ENCODE data around the gene ACACB. TPM values are rescaled to one million over a fixed set of nuclear protein-coding genes. Genes with fewer than 3 reads are reported as not detected.
A peak's percentile ranks its signal among the peaks of the same experiment; 100 is the strongest.

The ACACB gene
- total and polyA plus RNA-seq, 7 experiments from 2014 or later = 3.8 to 58.3 (median 30.9) TPM

DNA sequence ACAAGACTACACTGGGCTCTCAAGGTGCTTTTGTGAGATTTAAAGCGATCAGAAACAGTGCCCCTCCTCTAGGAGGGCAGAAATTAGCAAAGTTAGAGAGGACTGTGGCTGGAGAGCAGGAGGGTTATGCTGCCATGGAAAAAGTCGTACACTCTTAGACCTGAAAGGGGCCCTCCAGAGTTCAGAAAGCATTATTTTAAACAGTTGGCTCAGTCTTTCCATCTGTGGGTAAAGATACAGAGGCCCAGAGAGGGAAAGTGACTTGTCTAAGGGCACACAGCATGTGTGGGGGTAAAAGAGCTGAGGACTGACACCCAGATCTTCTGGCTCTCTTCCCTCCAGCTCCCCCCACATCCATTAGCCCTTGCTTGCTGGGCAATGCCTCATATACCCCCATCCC, 145.6 kb downstream of the ACACB start:
- DNase-seq (no peak), ATAC-seq (no peak)
- Mint-ChIP-seq H3K27ac (no peak overlapping the region), H3K4me1 (peaks cover 0 to 6% (median 0%) of the 10 kb centered on the region in 7 donors), H3K4me3 (no peak overlapping the region), H3K27me3 (no peaks in the 10 kb centered on the region), H3K9me3 (peaks cover 0 to 5% (median 0%) of the 10 kb centered on the region in 11 donors), H3K36me3 (peaks cover 0 to 52% (median 42%) of the 10 kb centered on the region in 5 donors)
- POLR2A ChIA-PET = no interaction called here
- Histone ChIP-seq H3K4me1 (ENCODE audit: control insufficient read depth in 2 of 2, insufficient read depth in 2 of 2, low read length in 2 of 2) (no peaks in the 10 kb centered on the region), H3K4me3 (ENCODE audit: low read length) (no peak overlapping the region), H3K27me3 (ENCODE audit: control insufficient read depth in 2 of 2, insufficient read depth in 2 of 2, low read length in 2 of 2) (no peaks in the 10 kb centered on the region), H3K9me3 (ENCODE audit: control insufficient read depth in 2 of 3, low read length in 3 of 3) (no peaks in the 10 kb centered on the region), H3K27ac (ENCODE audit: low read depth, low read length) (no peak overlapping the region), H3K36me3 (ENCODE audit: control insufficient read depth in 2 of 3, insufficient read depth in 3 of 3, low read length in 3 of 3) (peaks cover 0 to 51% (median 0%) of the 10 kb centered on the region in 3 experiments)
- intact Hi-C loops (cut with micrococcal nuclease) = no loop called here
- CTCF ChIA-PET = no interaction called here

GRCh38 chr12:109263439-109263838, 147.1 kb downstream of the ACACB start:
- Mint-ChIP-seq H3K27ac (no peak overlapping the region), H3K9me3 (peaks cover 0 to 5% (median 0%) of the 10 kb centered on the region in 11 donors), H3K4me3 (no peak overlapping the region), H3K4me1 (peaks cover 0 to 6% (median 0%) of the 10 kb centered on the region in 7 donors), H3K27me3 (no peaks in the 10 kb centered on the region), H3K36me3 (peaks cover 0 to 52% (median 39%) of the 10 kb centered on the region in 5 donors)
- ChIA-PET POLR2A (no interaction called here), CTCF (interaction anchor here (0.6 kb wide), 2 partner anchors 51 to 506 kb away, joined by 3 to 4 read pairs; no protein-coding TSS in a partner anchor)
- H3K27me3 ChIP-seq (ENCODE audit: control insufficient read depth in 2 of 2, insufficient read depth in 2 of 2, low read length in 2 of 2) = no peaks in the 10 kb centered on the region
- no peaks in the 10 kb centered on the region for H3K9me3 ChIP-seq (ENCODE audit: control insufficient read depth in 2 of 3, low read length in 3 of 3)
- no peak for DNase-seq
- H3K27ac ChIP-seq (ENCODE audit: low read depth, low read length) = no peak overlapping the region
- H3K4me1 ChIP-seq (ENCODE audit: control insufficient read depth in 2 of 2, insufficient read depth in 2 of 2, low read length in 2 of 2) = no peaks in the 10 kb centered on the region
- H3K36me3 ChIP-seq (ENCODE audit: control insufficient read depth in 2 of 3, insufficient read depth in 3 of 3, low read length in 3 of 3) = peaks cover 0 to 56% (median 0%) of the 10 kb centered on the region in 3 experiments
- ATAC-seq = no peak
- H3K4me3 ChIP-seq (ENCODE audit: low read length) = no peak overlapping the region
- intact Hi-C loops (cut with micrococcal nuclease) = no loop called here

DNA sequence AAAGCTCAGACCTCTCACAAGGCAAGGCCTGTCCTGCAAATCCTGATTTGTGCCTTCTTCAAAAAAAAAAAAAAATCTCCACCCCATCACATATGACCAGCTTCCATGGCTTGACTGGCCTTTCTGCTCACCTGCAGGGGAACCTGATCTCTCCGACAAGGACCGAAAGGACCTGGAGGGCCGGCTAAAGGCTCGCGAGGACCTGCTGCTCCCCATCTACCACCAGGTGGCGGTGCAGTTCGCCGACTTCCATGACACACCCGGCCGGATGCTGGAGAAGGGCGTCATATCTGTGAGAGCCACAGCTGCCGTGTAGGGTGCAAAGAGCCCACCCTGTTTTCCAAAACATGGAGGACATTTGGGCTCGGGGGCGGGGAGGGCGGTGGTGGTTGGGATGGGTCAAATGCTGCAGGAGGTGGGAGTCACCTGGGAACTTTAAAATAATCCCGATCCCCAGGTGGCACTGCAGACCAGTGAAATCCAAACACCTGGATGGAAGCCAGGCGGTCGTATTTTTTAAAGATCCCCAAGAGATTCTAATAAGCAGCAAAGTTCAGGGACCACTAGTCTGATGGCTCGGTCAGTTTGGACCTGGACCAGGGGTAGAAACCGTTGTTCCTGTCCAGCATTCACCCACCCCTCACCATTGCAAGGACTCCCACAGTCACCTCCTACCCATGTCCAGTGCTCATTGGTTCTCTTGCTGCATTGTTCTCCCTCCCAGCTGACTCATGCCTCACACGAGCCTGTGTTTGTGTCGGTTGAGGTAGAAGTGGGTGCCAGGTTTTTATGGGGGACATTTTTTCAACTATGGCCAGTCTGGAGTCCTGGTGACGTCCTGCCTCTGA, 147.9 kb downstream of the ACACB start:
- peaks cover 0 to 55% (median 39%) of the 10 kb centered on the region in 5 donors for H3K36me3 Mint-ChIP-seq

GRCh38 chr12:109264943-109265650, 148.7 kb downstream of the ACACB start:
- no peaks in the 10 kb centered on the region for H3K9me3 ChIP-seq (ENCODE audit: control insufficient read depth in 2 of 3, low read length in 3 of 3)
- Mint-ChIP-seq H3K9me3 (peaks cover 0 to 5% (median 1%) of the 10 kb centered on the region in 11 donors), H3K36me3 (peaks cover 0 to 49% (median 32%) of the 10 kb centered on the region in 5 donors), H3K4me3 (no peak overlapping the region), H3K4me1 (no peaks in the 10 kb centered on the region), H3K27ac (no peak overlapping the region), H3K27me3 (no peaks in the 10 kb centered on the region)
- ChIA-PET CTCF (no interaction called here), POLR2A (no interaction called here)
- H3K4me1 ChIP-seq (ENCODE audit: control insufficient read depth in 2 of 2, insufficient read depth in 2 of 2, low read length in 2 of 2) = no peaks in the 10 kb centered on the region
- H3K4me3 ChIP-seq (ENCODE audit: low read length) = no peak overlapping the region
- ATAC-seq = peak; percentile 20
- H3K36me3 ChIP-seq (ENCODE audit: control insufficient read depth in 2 of 3, insufficient read depth in 3 of 3, low read length in 3 of 3) = peaks cover 0 to 54% (median 0%) of the 10 kb centered on the region in 3 experiments
- H3K27ac ChIP-seq (ENCODE audit: low read depth, low read length) = no peak overlapping the region
- H3K27me3 ChIP-seq (ENCODE audit: control insufficient read depth in 2 of 2, insufficient read depth in 2 of 2, low read length in 2 of 2) = no peaks in the 10 kb centered on the region
- intact Hi-C loops (cut with micrococcal nuclease) = loop anchor here in 1 of 2 donors (1.0 kb wide), 1 partner anchor 120 kb away; no protein-coding TSS in a partner anchor
- no peak for DNase-seq

More for the DNA sequence above, 147.9 kb downstream of the ACACB start:
- ATAC-seq (no peak), DNase-seq (peak in 1 of 9 donors; percentile 45)
- Histone ChIP-seq H3K9me3 (ENCODE audit: control insufficient read depth in 2 of 3, low read length in 3 of 3) (no peaks in the 10 kb centered on the region), H3K4me3 (ENCODE audit: low read length) (no peak overlapping the region), H3K27ac (ENCODE audit: low read depth, low read length) (no peak overlapping the region), H3K27me3 (ENCODE audit: control insufficient read depth in 2 of 2, insufficient read depth in 2 of 2, low read length in 2 of 2) (no peaks in the 10 kb centered on the region), H3K36me3 (ENCODE audit: control insufficient read depth in 2 of 3, insufficient read depth in 3 of 3, low read length in 3 of 3) (peaks cover 0 to 54% (median 0%) of the 10 kb centered on the region in 3 experiments), H3K4me1 (ENCODE audit: control insufficient read depth in 2 of 2, insufficient read depth in 2 of 2, low read length in 2 of 2) (no peaks in the 10 kb centered on the region)
- ChIA-PET CTCF (no interaction called here), POLR2A (no interaction called here)
- Mint-ChIP-seq H3K27ac (no peak overlapping the region), H3K4me3 (no peak overlapping the region), H3K9me3 (peaks cover 0 to 5% (median 0%) of the 10 kb centered on the region in 11 donors), H3K4me1 (peaks cover 0 to 6% (median 0%) of the 10 kb centered on the region in 7 donors), H3K27me3 (no peaks in the 10 kb centered on the region)
- intact Hi-C loops (cut with micrococcal nuclease) = loop anchor here in 1 of 2 donors (1.0 kb wide), 1 partner anchor 121 kb away; no protein-coding TSS in a partner anchor

DNA sequence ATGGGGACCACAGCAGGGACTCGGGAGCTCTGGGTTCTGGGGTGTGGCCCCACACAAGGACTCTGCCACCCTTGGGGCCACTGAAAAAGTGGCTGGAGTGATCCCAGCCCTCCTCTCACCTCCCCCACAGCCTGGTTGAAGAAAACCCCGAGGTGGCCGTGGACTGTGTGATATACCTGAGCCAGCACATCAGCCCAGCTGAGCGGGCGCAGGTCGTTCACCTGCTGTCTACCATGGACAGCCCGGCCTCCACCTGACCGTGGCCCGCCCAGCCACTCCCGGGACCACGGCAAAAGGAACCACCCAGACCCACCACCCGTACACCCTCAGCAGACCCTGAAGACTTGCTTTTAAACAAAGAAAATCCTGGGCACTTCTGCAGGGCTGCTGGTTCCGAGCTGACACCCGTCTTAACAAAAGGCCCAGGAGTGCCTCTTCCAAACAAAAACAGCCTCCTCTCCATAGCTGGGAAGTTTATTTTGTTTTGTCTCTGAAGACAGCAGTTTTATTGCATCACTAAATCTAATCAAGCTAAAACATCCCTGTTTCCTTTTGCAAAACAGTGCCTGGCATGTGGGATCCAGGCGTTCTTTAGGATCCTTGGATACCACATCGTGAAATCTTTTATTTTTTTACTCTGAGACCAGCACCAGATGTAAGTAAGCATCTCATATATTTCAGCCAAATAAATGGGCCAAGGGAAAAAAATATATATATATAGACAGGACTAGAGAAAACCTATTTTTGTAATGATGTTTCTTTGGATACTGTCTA, 149.9 kb downstream of the ACACB start:
- H3K27me3 Mint-ChIP-seq = no peaks in the 10 kb centered on the region
- no peaks in the 10 kb centered on the region for H3K4me1 Mint-ChIP-seq
- peaks cover 0 to 45% (median 25%) of the 10 kb centered on the region in 5 donors for H3K36me3 Mint-ChIP-seq
- Histone ChIP-seq H3K36me3 (ENCODE audit: control insufficient read depth in 2 of 3, insufficient read depth in 3 of 3, low read length in 3 of 3) (peaks cover 0 to 45% (median 0%) of the 10 kb centered on the region in 3 experiments), H3K4me3 (ENCODE audit: low read length) (no peak overlapping the region), H3K27ac (ENCODE audit: low read depth, low read length) (no peak overlapping the region), H3K27me3 (ENCODE audit: control insufficient read depth in 2 of 2, insufficient read depth in 2 of 2, low read length in 2 of 2) (no peaks in the 10 kb centered on the region), H3K4me1 (ENCODE audit: control insufficient read depth in 2 of 2, insufficient read depth in 2 of 2, low read length in 2 of 2) (no peaks in the 10 kb centered on the region), H3K9me3 (ENCODE audit: control insufficient read depth in 2 of 3, low read length in 3 of 3) (no peaks in the 10 kb centered on the region)
- CTCF ChIA-PET = no interaction called here
- H3K4me3 Mint-ChIP-seq = no peak overlapping the region
- no peak overlapping the region for H3K27ac Mint-ChIP-seq
- H3K9me3 Mint-ChIP-seq = peaks cover 0 to 11% (median 3%) of the 10 kb centered on the region in 11 donors
- DNase-seq (no peak), ATAC-seq (no peak)
- POLR2A ChIA-PET = no interaction called here
- intact Hi-C loops (cut with micrococcal nuclease) = no loop called here

DNA sequence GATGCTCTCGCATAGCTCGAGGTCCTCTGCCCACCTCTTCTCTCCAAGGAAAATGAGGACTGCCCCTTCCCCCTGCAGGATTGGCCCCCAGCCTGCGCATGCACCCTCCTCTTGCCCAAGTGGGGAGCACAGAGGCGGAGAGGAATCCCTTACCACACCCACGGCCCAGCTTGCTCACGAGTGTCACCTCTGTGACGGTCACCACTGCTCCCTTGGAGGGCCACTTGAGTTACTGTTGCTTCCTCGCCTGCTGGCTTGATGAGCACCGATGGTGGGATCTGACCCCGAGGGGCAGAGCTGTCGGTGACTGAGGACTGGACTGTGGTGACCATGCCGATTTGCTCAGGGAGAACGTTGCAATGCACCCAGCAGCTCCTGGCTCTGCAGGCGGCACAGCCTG, 151.0 kb downstream of the ACACB start:
- Histone ChIP-seq H3K4me3 (ENCODE audit: low read length) (no peak overlapping the region), H3K36me3 (ENCODE audit: control insufficient read depth in 2 of 3, insufficient read depth in 3 of 3, low read length in 3 of 3) (peaks cover 0 to 39% (median 0%) of the 10 kb centered on the region in 3 experiments), H3K27ac (ENCODE audit: low read depth, low read length) (no peak overlapping the region), H3K4me1 (ENCODE audit: control insufficient read depth in 2 of 2, insufficient read depth in 2 of 2, low read length in 2 of 2) (no peaks in the 10 kb centered on the region), H3K9me3 (ENCODE audit: control insufficient read depth in 2 of 3, low read length in 3 of 3) (no peaks in the 10 kb centered on the region), H3K27me3 (ENCODE audit: control insufficient read depth in 2 of 2, insufficient read depth in 2 of 2, low read length in 2 of 2) (no peaks in the 10 kb centered on the region)
- Mint-ChIP-seq H3K27ac (no peak overlapping the region), H3K27me3 (no peaks in the 10 kb centered on the region), H3K4me3 (no peak overlapping the region), H3K9me3 (peaks cover 0 to 10% (median 3%) of the 10 kb centered on the region in 11 donors), H3K4me1 (no peaks in the 10 kb centered on the region), H3K36me3 (peaks cover 0 to 37% (median 15%) of the 10 kb centered on the region in 5 donors)
- intact Hi-C loops (cut with micrococcal nuclease) = no loop called here
- ChIA-PET POLR2A (no interaction called here), CTCF (no interaction called here)
- DNase-seq (no peak), ATAC-seq (no peak)
